Upper lobe of right lung (tissue), 1 donor: Measurements from ENCODE around the gene CCR5. TPM values are rescaled to one million over a fixed set of nuclear protein-coding genes. Genes with fewer than 3 reads are reported as not detected.

Experiments
- ATAC-seq: fragments of 200-7000 bp; cut with Tn5 transposase; one replicate; pipeline ENCODE4 v1.9.1; 2020; ENCODE audit warnings: mild to moderate bottlenecking, moderate library complexity
- DNase-seq: peaks from one replicate; pipeline ENCODE4 v3.0.0-alpha.2; 2020
- H3K27ac ChIP-seq: fragments of 200-600 bp; one replicate; pipeline ENCODE4 v1.8.0; 2022
- H3K27me3 ChIP-seq: fragments of 200-600 bp; one replicate; pipeline ENCODE4 v1.8.0; 2022; ENCODE audit warnings: mild to moderate bottlenecking
- H3K36me3 ChIP-seq: fragments of 200-600 bp; one replicate; pipeline ENCODE4 v1.8.0; 2022
- H3K4me1 ChIP-seq: fragments of 200-600 bp; one replicate; pipeline ENCODE4 v1.8.0; 2022
- H3K4me3 ChIP-seq: fragments of 200-600 bp; one replicate; pipeline ENCODE4 v1.8.0; 2022; ENCODE audit warnings: mild to moderate bottlenecking
- H3K9me3 ChIP-seq: fragments of 200-600 bp; one replicate; pipeline ENCODE4 v1.8.0; 2022
- intact Hi-C: fragments of 100-400 bp; cut with DNase I; formaldehyde crosslinking; loops from one replicate; pipeline ENCODE4 v1.11.0; 2022
- total RNA-seq: library from RNA; stranded (reverse); fragmentation: NEBNext Ultra II Directional; extraction: Animal tissue kit (Norgen Biotek cat#: 25700); gene quantifications from one replicate; pipeline ENCODE4 v1.2.1, GENCODE V29; 2021
- TF ChIP-seq, protein P1 (sequence below): fragments of 200-600 bp; IDR thresholded peaks from one replicate; pipeline ENCODE4 v1.8.0; 2022; ENCODE audit warnings: antibody characterized with exemption
- donor health status: DM: no; HTN: yes; CAD: no; lungs with severe emphysema.

Gene CCR5
- total RNA-seq, 1 donor from 2014 or later: 8.7 TPM

DNA sequence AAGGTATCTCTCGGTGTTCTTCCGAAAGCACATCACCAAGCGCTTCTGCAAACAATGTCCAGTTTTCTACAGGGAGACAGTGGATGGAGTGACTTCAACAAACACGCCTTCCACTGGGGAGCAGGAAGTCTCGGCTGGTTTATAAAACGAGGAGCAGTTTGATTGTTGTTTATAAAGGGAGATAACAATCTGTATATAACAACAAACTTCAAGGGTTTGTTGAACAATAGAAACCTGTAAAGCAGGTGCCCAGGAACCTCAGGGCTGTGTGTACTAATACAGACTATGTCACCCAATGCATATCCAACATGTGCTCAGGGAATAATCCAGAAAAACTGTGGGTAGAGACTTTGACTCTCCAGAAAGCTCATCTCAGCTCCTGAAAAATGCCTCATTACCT is 12.3 kb upstream of the CCR5 start:
- Histone ChIP-seq H3K4me1 (peaks cover 17% of the 10 kb centered on the region), H3K9me3 (no peaks in the 10 kb centered on the region), H3K27ac (no peak overlapping the region), H3K36me3 (no peaks in the 10 kb centered on the region), H3K4me3 (no peak overlapping the region), H3K27me3 (no peaks in the 10 kb centered on the region)
- ATAC-seq (no peak), DNase-seq (no peak)
- intact Hi-C loops: no loop called here
- TF ChIP-seq, protein P1, sequence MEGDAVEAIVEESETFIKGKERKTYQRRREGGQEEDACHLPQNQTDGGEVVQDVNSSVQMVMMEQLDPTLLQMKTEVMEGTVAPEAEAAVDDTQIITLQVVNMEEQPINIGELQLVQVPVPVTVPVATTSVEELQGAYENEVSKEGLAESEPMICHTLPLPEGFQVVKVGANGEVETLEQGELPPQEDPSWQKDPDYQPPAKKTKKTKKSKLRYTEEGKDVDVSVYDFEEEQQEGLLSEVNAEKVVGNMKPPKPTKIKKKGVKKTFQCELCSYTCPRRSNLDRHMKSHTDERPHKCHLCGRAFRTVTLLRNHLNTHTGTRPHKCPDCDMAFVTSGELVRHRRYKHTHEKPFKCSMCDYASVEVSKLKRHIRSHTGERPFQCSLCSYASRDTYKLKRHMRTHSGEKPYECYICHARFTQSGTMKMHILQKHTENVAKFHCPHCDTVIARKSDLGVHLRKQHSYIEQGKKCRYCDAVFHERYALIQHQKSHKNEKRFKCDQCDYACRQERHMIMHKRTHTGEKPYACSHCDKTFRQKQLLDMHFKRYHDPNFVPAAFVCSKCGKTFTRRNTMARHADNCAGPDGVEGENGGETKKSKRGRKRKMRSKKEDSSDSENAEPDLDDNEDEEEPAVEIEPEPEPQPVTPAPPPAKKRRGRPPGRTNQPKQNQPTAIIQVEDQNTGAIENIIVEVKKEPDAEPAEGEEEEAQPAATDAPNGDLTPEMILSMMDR: no peak

DNA sequence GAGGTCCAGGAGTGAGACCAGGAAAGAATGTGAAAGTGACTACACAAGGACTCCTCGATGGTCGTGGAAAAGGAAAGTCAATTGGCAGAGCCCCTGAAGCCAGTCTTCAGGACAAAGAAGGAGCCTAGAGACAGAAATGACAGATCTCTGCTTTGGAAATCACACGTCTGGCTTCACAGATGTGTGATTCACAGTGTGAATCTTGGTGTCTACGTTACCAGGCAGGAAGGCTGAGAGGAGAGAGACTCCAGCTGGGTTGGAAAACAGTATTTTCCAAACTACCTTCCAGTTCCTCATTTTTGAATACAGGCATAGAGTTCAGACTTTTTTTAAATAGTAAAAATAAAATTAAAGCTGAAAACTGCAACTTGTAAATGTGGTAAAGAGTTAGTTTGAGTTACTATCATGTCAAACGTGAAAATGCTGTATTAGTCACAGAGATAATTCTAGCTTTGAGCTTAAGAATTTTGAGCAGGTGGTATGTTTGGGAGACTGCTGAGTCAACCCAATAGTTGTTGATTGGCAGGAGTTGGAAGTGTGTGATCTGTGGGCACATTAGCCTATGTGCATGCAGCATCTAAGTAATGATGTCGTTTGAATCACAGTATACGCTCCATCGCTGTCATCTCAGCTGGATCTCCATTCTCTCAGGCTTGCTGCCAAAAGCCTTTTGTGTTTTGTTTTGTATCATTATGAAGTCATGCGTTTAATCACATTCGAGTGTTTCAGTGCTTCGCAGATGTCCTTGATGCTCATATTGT is 10.8 kb upstream of the CCR5 start:
- ATAC-seq: no peak
- Histone ChIP-seq H3K27ac (no peak overlapping the region), H3K4me3 (no peak overlapping the region), H3K9me3 (no peaks in the 10 kb centered on the region), H3K36me3 (no peaks in the 10 kb centered on the region), H3K4me1 (peaks cover 17% of the 10 kb centered on the region), H3K27me3 (no peaks in the 10 kb centered on the region)
- intact Hi-C loops: no loop called here
- TF ChIP-seq, protein P1: no peak
- no peak for DNase-seq

DNA sequence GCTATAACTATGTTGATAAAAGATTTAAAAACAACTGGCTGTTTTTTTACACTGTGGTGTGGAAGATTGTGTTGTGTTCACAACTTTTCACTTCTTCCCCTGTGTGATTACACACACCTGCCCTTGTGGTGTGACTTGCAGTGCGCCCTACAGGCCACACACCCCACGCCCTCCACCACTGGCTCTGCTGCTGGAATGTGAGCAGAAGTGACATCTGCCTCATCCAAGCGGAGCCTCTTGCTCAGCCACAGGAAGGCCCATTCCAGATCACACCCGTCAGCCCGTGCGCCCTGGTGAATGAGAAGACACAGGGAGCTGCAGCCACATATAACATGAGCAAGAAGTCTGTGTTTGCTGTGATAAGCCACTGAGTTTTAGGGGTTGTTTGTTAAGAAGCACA is 9.8 kb upstream of the CCR5 start:
- Histone ChIP-seq H3K4me1 (peaks cover 17% of the 10 kb centered on the region), H3K9me3 (no peaks in the 10 kb centered on the region), H3K27ac (no peak overlapping the region), H3K4me3 (no peak overlapping the region), H3K36me3 (no peaks in the 10 kb centered on the region), H3K27me3 (no peaks in the 10 kb centered on the region)
- peak; percentile 33 for ATAC-seq
- TF ChIP-seq, protein P1: no peak
- DNase-seq: no peak
- intact Hi-C loops: no loop called here

DNA sequence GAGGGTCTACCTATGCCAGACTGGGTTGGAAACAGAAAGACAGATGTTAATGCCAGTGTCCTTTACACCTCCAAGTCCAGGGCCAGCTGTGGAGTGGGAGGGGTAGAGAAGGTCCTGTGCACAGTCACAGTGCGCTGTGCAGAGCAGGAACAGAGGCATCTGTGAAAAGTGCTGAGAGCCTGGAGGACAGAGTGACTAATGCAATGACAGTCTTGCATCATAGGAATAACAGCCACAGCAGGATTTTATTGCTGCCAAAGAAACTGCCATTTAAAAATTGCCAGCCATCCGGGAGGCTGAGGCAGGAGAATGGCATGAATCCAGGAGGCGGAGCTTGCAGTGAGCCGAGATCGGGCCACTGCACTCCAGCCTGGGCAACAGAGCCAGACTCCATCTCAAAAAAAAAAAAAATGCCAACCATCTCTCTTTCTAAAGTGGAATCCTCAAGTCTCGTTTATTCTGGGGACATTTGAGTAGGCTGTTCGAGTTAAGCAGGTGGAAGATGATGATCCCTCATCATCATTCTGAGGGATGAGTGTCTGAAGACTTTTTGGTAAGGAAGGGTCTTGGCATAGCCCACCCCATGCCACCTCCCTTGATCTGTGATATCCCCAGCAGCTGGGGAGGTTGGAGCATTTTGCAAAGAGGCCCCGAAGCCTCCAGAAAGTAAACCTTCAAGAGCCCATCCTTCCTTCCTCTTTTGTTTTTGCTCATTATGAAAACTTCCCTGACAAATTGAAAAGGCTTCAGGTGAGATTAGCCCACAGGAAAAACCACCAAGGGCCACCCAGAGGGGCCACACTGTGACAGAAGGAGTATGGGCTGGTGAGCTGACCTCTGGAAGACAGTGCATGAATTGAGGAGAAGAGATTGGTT is 9.1 kb upstream of the CCR5 start:
- no peaks in the 10 kb centered on the region for H3K36me3 ChIP-seq
- TF ChIP-seq, protein P1: no peak
- H3K4me1 ChIP-seq: peaks cover 17% of the 10 kb centered on the region
- ATAC-seq (peak; percentile 85), DNase-seq (no peak)
- intact Hi-C loops: no loop called here
- H3K27ac ChIP-seq: no peak overlapping the region
- no peaks in the 10 kb centered on the region for H3K9me3 ChIP-seq
- H3K27me3 ChIP-seq: no peaks in the 10 kb centered on the region
- H3K4me3 ChIP-seq: no peak overlapping the region

DNA sequence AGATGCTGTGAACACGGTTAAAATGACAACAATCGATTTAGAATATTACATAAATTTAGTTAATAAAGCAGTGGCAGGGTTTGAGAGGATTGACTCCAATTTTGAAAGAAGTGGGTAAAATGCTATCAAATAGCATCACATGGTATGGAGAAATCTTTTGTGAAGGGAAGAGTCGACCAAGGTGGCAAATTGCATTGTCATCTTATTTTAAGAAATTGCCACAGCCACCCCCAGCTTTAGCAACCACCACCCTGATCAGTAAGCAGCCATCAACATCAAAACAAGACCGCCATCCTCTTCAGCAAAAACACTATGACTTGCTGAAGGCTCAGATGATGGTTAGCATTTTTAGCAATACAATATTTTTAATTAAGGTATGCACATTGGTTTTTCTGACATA is 5.7 kb upstream of the CCR5 start:
- Histone ChIP-seq H3K4me1 (peaks cover 25% of the 10 kb centered on the region), H3K36me3 (no peaks in the 10 kb centered on the region), H3K27ac (no peak overlapping the region), H3K9me3 (no peaks in the 10 kb centered on the region), H3K4me3 (no peak overlapping the region), H3K27me3 (no peaks in the 10 kb centered on the region)
- no peak for ATAC-seq
- TF ChIP-seq, protein P1: no peak
- intact Hi-C loops: no loop called here
- no peak for DNase-seq
